H1 (cell line): Measurements from ENCODE around the gene RCSD1. TPM values are rescaled to one million over a fixed set of nuclear protein-coding genes. Genes with fewer than 3 reads are reported as not detected.

Experiments used
- ATF3 ChIP-seq: IDR thresholded peaks from 2 replicates; pipeline ENCODE4 v1.6.1; 2011; ENCODE audit warnings: low read depth, mild to moderate bottlenecking, low read length; ENCODE audit not compliant: insufficient read depth
- JUND ChIP-seq: IDR thresholded peaks from 2 replicates; pipeline ENCODE4 v1.6.1; 2011; ENCODE audit warnings: mild to moderate bottlenecking, improper control_type of control experiment, low read length
- KDM5A ChIP-seq: fragments of 200-600 bp; IDR thresholded peaks from 2 replicates; pipeline ENCODE4 v1.7.1; 2012; ENCODE audit warnings: mild to moderate bottlenecking, low read length, inconsistent platforms, mixed read lengths
- POLR2A ChIP-seq, 2 experiments: IDR thresholded peaks; 1 replicate in 1 of 2; 2 replicates in 1 of 2; pipeline ENCODE4 v1.6.1; 2011; ENCODE audit warnings: low read depth in 2 of 2, low read length in 2 of 2, mild to moderate bottlenecking in 2 of 2; ENCODE audit errors: control extremely low read depth in 1 of 2
- TAF1 ChIP-seq: IDR thresholded peaks from 2 replicates; pipeline ENCODE4 v1.6.1; 2011; ENCODE audit warnings: mild to moderate bottlenecking, low read depth, low read length
- TCF12 ChIP-seq: IDR thresholded peaks from 2 replicates; pipeline ENCODE4 v1.6.1; 2011; ENCODE audit warnings: low read depth, mild to moderate bottlenecking, low read length
- YY1 ChIP-seq: IDR thresholded peaks from 2 replicates; pipeline ENCODE4 v1.6.1; 2011; ENCODE audit warnings: low read depth, mild to moderate bottlenecking, low read length
- polyA plus RNA-seq, 7 experiments: library from polyadenylated mRNA; depleted of rRNA in 3 of 7; stranded (reverse) in 5 of 7; unstranded in 2 of 7; fragments of >200 nt in 5 of 7; fragments of 200-250 nt in 2 of 7; gene quantifications; 1 replicate in 5 of 7; 2 replicates in 1 of 7; 4 replicates in 1 of 7; pipeline versions ENCODE4 v1.2.1 to v1.2.3, GENCODE V29; 2011 to 2013; ENCODE audit warnings: missing spikeins in 2 of 7, mixed read lengths in 2 of 7
- total RNA-seq: library from RNA; stranded (reverse); fragmentation: NEBNext Ultra II Directional; extraction: Animal tissue kit (Norgen Biotek cat#: 25700); gene quantifications from 2 replicates; pipeline ENCODE4 v1.2.1, GENCODE V29; 2021

RCSD1 gene
- total and polyA plus RNA-seq, 2 of the 8 experiments (the other 6 are each of a cell fraction or from before 2014, with no cell fraction given), result 0.47 to 0.69 TPM

GRCh38 chr1:167693425-167694045, 63.5 kb downstream of the RCSD1 start (continued):
- TF ChIP-seq TAF1 (no peak), TCF12 (no peak), ATF3 (no peak), POLR2A (IDR thresholded peaks at IDR 0.05; ENCODE audit: control extremely low read depth in 1 of 2, low read depth in 2 of 2, low read length in 2 of 2) (no peak), JUND (no peak), KDM5A (no peak), YY1 (no peak)
